ENCODE measurements around the gene COQ4.
A peak's percentile ranks its signal among the peaks of the same experiment; 100 is the strongest.

COQ4 gene

GRCh38 chr9:128285033-128285784 lies 37.4 kb upstream of the COQ4 start:
- H3K9me3 ChIP-seq, result no peaks in the 10 kb centered on the region
- H3K4me1 ChIP-seq, result peaks cover 18% of the 10 kb centered on the region
- H3K36me3 ChIP-seq, result peaks cover 33% of the 10 kb centered on the region
- H3K4me3 ChIP-seq, result no peak overlapping the region
- no peak for TF ChIP-seq Cebpa-rat (IDR thresholded peaks at IDR 0.05)
- peak overlapping the region; percentile 55 for H3K4me2 ChIP-seq
- H3K27me3 ChIP-seq, result no peaks in the 10 kb centered on the region
- H4K20me1 ChIP-seq, result no peaks in the 10 kb centered on the region
- H3K27ac ChIP-seq, result peak overlapping the region; percentile 58
- no peak overlapping the region for H3K9ac ChIP-seq

- Histone ChIP-seq H3K36me3 (peaks cover 33% of the 10 kb centered on the region), H3K9ac (no peak overlapping the region), H3K9me3 (no peaks in the 10 kb centered on the region), H3K4me1 (peaks cover 16% of the 10 kb centered on the region), H3K4me2 (no peak overlapping the region), H4K20me1 (no peaks in the 10 kb centered on the region), H3K4me3 (no peak overlapping the region), H3K27me3 (no peaks in the 10 kb centered on the region), H3K27ac (0 out of 2 replicates have a peak overlapping the region, but pooled peaks have one; percentile 22)
- no peak for TF ChIP-seq Cebpa-rat (IDR thresholded peaks at IDR 0.05)
These were observed 36.2 kb upstream of the COQ4 start for GRCh38 chr9:128286440-128286839.

- no peak overlapping the region for H3K27ac ChIP-seq
- H3K4me3 ChIP-seq, result no peak overlapping the region
- no peak overlapping the region; the same call in 1 of the 2 replicates for H3K9ac ChIP-seq
- H3K27me3 ChIP-seq, result no peaks in the 10 kb centered on the region
- H4K20me1 ChIP-seq, result no peaks in the 10 kb centered on the region
- peaks cover 33% of the 10 kb centered on the region for H3K36me3 ChIP-seq
- H3K4me2 ChIP-seq, result no peak overlapping the region
- no peak for TF ChIP-seq Cebpa-rat (IDR thresholded peaks at IDR 0.05)
- H3K4me1 ChIP-seq, result peaks cover 32% of the 10 kb centered on the region
- no peaks in the 10 kb centered on the region for H3K9me3 ChIP-seq
These were observed 34.2 kb upstream of the COQ4 start for GRCh38 chr9:128288273-128289004.

- H3K27ac ChIP-seq, result no peak overlapping the region
- no peaks in the 10 kb centered on the region for H3K9me3 ChIP-seq
- H3K4me3 ChIP-seq, result no peak overlapping the region
- H3K27me3 ChIP-seq, result no peaks in the 10 kb centered on the region
- H3K4me2 ChIP-seq, result peak overlapping the region; percentile 51
- TF ChIP-seq Cebpa-rat (IDR thresholded peaks at IDR 0.05), result no peak
- no peaks in the 10 kb centered on the region for H4K20me1 ChIP-seq
- no peak overlapping the region for H3K9ac ChIP-seq
- peaks cover 33% of the 10 kb centered on the region for H3K4me1 ChIP-seq
- H3K36me3 ChIP-seq, result peaks cover 17% of the 10 kb centered on the region
These were observed 30.6 kb upstream of the COQ4 start for GRCh38 chr9:128292009-128292408.

GRCh38 chr9:128293091-128293490 lies 29.5 kb upstream of the COQ4 start:
- no peak overlapping the region for H3K27ac ChIP-seq
- no peak overlapping the region for H3K4me3 ChIP-seq
- TF ChIP-seq Cebpa-rat (IDR thresholded peaks at IDR 0.05), result no peak
- H3K4me1 ChIP-seq, result peaks cover 33% of the 10 kb centered on the region
- peak overlapping the region; percentile 51 for H3K4me2 ChIP-seq
- no peaks in the 10 kb centered on the region for H4K20me1 ChIP-seq
- peaks cover 10% of the 10 kb centered on the region for H3K36me3 ChIP-seq
- peak overlapping the region; percentile 26; the same call in 1 of the 2 replicates for H3K9ac ChIP-seq
- no peaks in the 10 kb centered on the region for H3K27me3 ChIP-seq
- no peaks in the 10 kb centered on the region for H3K9me3 ChIP-seq

GRCh38 chr9:128294142-128294541 lies 28.5 kb upstream of the COQ4 start:
- H3K27me3 ChIP-seq, result no peaks in the 10 kb centered on the region
- H3K4me2 ChIP-seq, result no peak overlapping the region
- no peak overlapping the region for H3K27ac ChIP-seq
- no peaks in the 10 kb centered on the region for H4K20me1 ChIP-seq
- H3K9ac ChIP-seq, result no peak overlapping the region
- H3K9me3 ChIP-seq, result no peaks in the 10 kb centered on the region
- no peak overlapping the region for H3K4me3 ChIP-seq
- TF ChIP-seq Cebpa-rat (IDR thresholded peaks at IDR 0.05), result no peak
- peaks cover 33% of the 10 kb centered on the region for H3K4me1 ChIP-seq
- no peaks in the 10 kb centered on the region for H3K36me3 ChIP-seq

- TF ChIP-seq Cebpa-rat (IDR thresholded peaks at IDR 0.05), result no peak
- H3K9ac ChIP-seq, result no peak overlapping the region
- H3K4me3 ChIP-seq, result no peak overlapping the region
- no peak overlapping the region for H3K27ac ChIP-seq
- H3K36me3 ChIP-seq, result no peaks in the 10 kb centered on the region
- peaks cover 33% of the 10 kb centered on the region for H3K4me1 ChIP-seq
- no peaks in the 10 kb centered on the region for H3K9me3 ChIP-seq
- H3K27me3 ChIP-seq, result no peaks in the 10 kb centered on the region
- no peaks in the 10 kb centered on the region for H4K20me1 ChIP-seq
- no peak overlapping the region for H3K4me2 ChIP-seq
These were observed 26.1 kb upstream of the COQ4 start for GRCh38 chr9:128296340-128297220.

- H3K4me2 ChIP-seq, result no peak overlapping the region
- H3K4me1 ChIP-seq, result peaks cover 28% of the 10 kb centered on the region
- 0 out of 2 replicates have a peak overlapping the region, but pooled peaks have one; percentile 15 for H3K9ac ChIP-seq
- no peaks in the 10 kb centered on the region for H3K36me3 ChIP-seq
- no peak for TF ChIP-seq Cebpa-rat (IDR thresholded peaks at IDR 0.05)
- H3K27ac ChIP-seq, result no peak overlapping the region
- H3K9me3 ChIP-seq, result no peaks in the 10 kb centered on the region
- H3K4me3 ChIP-seq, result no peak overlapping the region
- no peaks in the 10 kb centered on the region for H3K27me3 ChIP-seq
- no peaks in the 10 kb centered on the region for H4K20me1 ChIP-seq
These were observed 25.3 kb upstream of the COQ4 start for GRCh38 chr9:128297221-128297773.

Data from BLaER1 (cell line).